ENCODE results near the gene EMILIN2.

Gene EMILIN2

GRCh38 chr18:2824865-2825264 lies 21.9 kb upstream of the EMILIN2 start:
- Histone ChIP-seq H2AFZ (ENCODE audit: low read length) (no peak overlapping the region), H3K27me3 (ENCODE audit: insufficient read depth, low read length, poor library complexity, severe bottlenecking) (no peaks in the 10 kb centered on the region), H3K9ac (ENCODE audit: low read depth, low read length, poor library complexity, severe bottlenecking) (no peak overlapping the region), H3K4me3 (ENCODE audit: low read length, poor library complexity, severe bottlenecking) (no peak overlapping the region), H3K9me2 (replicated peaks; ENCODE audit: low read depth, low read length) (no peaks in the 10 kb centered on the region), H3K4me2 (ENCODE audit: low read depth, low read length, poor library complexity, severe bottlenecking) (no peak overlapping the region), H4K20me1 (ENCODE audit: insufficient read depth, low read length, poor library complexity, severe bottlenecking) (no peaks in the 10 kb centered on the region), H3K4me1 (ENCODE audit: insufficient read depth, low read length, poor library complexity, severe bottlenecking) (no peaks in the 10 kb centered on the region), H3K36me3 (ENCODE audit: insufficient read depth, low read length) (no peaks in the 10 kb centered on the region), H3F3A (ENCODE audit: low read depth) (no peaks in the 10 kb centered on the region), H3K9me3 (ENCODE audit: insufficient read depth, low read depth, low read length) (no peaks in the 10 kb centered on the region), H3K79me2 (ENCODE audit: insufficient read depth, low read length) (no peaks in the 10 kb centered on the region)
- TF ChIP-seq CTCF (conservative IDR thresholded peaks at IDR 0.05; ENCODE audit: low read length) = no peak
- TF ChIP-seq EZH2phosphoT487 (IDR thresholded peaks at IDR 0.05; ENCODE audit: borderline replicate concordance) = no peak

GRCh38 chr18:2825613-2826175 lies 21.1 kb upstream of the EMILIN2 start:
- Histone ChIP-seq H4K20me1 (ENCODE audit: insufficient read depth, low read length, poor library complexity, severe bottlenecking) (no peaks in the 10 kb centered on the region), H3K79me2 (ENCODE audit: insufficient read depth, low read length) (no peaks in the 10 kb centered on the region), H3K9me3 (ENCODE audit: insufficient read depth, low read depth, low read length) (no peaks in the 10 kb centered on the region), H3K36me3 (ENCODE audit: insufficient read depth, low read length) (no peaks in the 10 kb centered on the region), H3K4me3 (ENCODE audit: low read length, poor library complexity, severe bottlenecking) (no peak overlapping the region), H3K4me2 (ENCODE audit: low read depth, low read length, poor library complexity, severe bottlenecking) (no peak overlapping the region), H2AFZ (ENCODE audit: low read length) (no peak overlapping the region), H3K27me3 (ENCODE audit: insufficient read depth, low read length, poor library complexity, severe bottlenecking) (no peaks in the 10 kb centered on the region), H3K9ac (ENCODE audit: low read depth, low read length, poor library complexity, severe bottlenecking) (no peak overlapping the region), H3K4me1 (ENCODE audit: insufficient read depth, low read length, poor library complexity, severe bottlenecking) (no peaks in the 10 kb centered on the region), H3K9me2 (replicated peaks; ENCODE audit: low read depth, low read length) (no peaks in the 10 kb centered on the region), H3F3A (ENCODE audit: low read depth) (no peaks in the 10 kb centered on the region)
- TF ChIP-seq CTCF (conservative IDR thresholded peaks at IDR 0.05; ENCODE audit: low read length) (no peak), EZH2phosphoT487 (IDR thresholded peaks at IDR 0.05; ENCODE audit: borderline replicate concordance) (no peak)

- no peak overlapping the region for H2AFZ ChIP-seq (ENCODE audit: low read length)
Observed at GRCh38 chr18:2826581-2826980, 20.2 kb upstream of the EMILIN2 start.

More at GRCh38 chr18:2826581-2826980, 20.2 kb upstream of the EMILIN2 start:
- Histone ChIP-seq H3K79me2 (ENCODE audit: insufficient read depth, low read length) (no peaks in the 10 kb centered on the region), H3K9me2 (replicated peaks; ENCODE audit: low read depth, low read length) (no peaks in the 10 kb centered on the region), H3K4me2 (ENCODE audit: low read depth, low read length, poor library complexity, severe bottlenecking) (no peak overlapping the region), H3K36me3 (ENCODE audit: insufficient read depth, low read length) (no peaks in the 10 kb centered on the region), H3K27me3 (ENCODE audit: insufficient read depth, low read length, poor library complexity, severe bottlenecking) (no peaks in the 10 kb centered on the region), H4K20me1 (ENCODE audit: insufficient read depth, low read length, poor library complexity, severe bottlenecking) (no peaks in the 10 kb centered on the region), H3K9ac (ENCODE audit: low read depth, low read length, poor library complexity, severe bottlenecking) (no peak overlapping the region), H3K4me1 (ENCODE audit: insufficient read depth, low read length, poor library complexity, severe bottlenecking) (no peaks in the 10 kb centered on the region), H3K4me3 (ENCODE audit: low read length, poor library complexity, severe bottlenecking) (no peak overlapping the region), H3F3A (ENCODE audit: low read depth) (no peaks in the 10 kb centered on the region), H3K9me3 (ENCODE audit: insufficient read depth, low read depth, low read length) (no peaks in the 10 kb centered on the region)
- TF ChIP-seq CTCF (conservative IDR thresholded peaks at IDR 0.05; ENCODE audit: low read length) (no peak), EZH2phosphoT487 (IDR thresholded peaks at IDR 0.05; ENCODE audit: borderline replicate concordance) (no peak)

All from Loucy (cell line).